ENCODE measurements around the gene OSBPL8. TPM values are rescaled to one million over a fixed set of nuclear protein-coding genes. Genes with fewer than 3 reads are reported as not detected.

OSBPL8 gene
- total and polyA plus RNA-seq, 7 donors = 7.6 to 64.3 (median 44.8) TPM

DNA sequence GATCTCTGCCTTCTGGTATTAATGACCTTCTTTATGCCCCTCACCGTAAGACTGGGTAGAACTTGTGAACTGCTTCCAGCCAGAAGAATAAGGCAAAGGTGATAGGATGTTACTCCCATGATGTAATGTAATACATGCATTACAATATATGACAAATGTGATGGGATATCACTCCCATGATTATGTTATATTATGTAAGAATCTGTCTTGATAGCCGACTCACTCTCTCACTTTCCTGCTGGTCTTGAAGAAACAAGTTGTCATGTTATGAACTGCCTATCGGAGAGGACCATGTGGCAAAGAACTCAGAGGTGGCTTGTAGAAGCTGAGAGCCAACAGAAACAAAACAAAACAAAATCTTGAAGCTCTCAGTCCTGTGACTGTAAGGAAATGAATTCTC lies 30.6 kb upstream of the OSBPL8 start:
- 88 to 96% methylated on average over 3 of the region's 3 CpGs for WGBS, 2 donors

GRCh38 chr12:76588881-76589565 lies 29.5 kb upstream of the OSBPL8 start:
- peak overlapping the region in 1 of 4 donors; percentile 62 for H3K27ac ChIP-seq
- DNase-seq = no peak
- TF ChIP-seq, protein P1, sequence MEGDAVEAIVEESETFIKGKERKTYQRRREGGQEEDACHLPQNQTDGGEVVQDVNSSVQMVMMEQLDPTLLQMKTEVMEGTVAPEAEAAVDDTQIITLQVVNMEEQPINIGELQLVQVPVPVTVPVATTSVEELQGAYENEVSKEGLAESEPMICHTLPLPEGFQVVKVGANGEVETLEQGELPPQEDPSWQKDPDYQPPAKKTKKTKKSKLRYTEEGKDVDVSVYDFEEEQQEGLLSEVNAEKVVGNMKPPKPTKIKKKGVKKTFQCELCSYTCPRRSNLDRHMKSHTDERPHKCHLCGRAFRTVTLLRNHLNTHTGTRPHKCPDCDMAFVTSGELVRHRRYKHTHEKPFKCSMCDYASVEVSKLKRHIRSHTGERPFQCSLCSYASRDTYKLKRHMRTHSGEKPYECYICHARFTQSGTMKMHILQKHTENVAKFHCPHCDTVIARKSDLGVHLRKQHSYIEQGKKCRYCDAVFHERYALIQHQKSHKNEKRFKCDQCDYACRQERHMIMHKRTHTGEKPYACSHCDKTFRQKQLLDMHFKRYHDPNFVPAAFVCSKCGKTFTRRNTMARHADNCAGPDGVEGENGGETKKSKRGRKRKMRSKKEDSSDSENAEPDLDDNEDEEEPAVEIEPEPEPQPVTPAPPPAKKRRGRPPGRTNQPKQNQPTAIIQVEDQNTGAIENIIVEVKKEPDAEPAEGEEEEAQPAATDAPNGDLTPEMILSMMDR (IDR thresholded peaks at IDR 0.05) = no peak
- TF ChIP-seq POLR2A (IDR thresholded peaks at IDR 0.05) = no peak
- no peak for TF ChIP-seq EP300 (IDR thresholded peaks at IDR 0.05)
- TF ChIP-seq POLR2AphosphoS5 (IDR thresholded peaks at IDR 0.05) = peak in 1 of 4 donors; percentile 21
- intact Hi-C loops (cut with DNase I) = loop anchor here (10.0 kb wide), 1 partner anchor 504 kb away; the partner anchor contains the start of gene NAP1L1
- H3K4me1 ChIP-seq = no peaks in the 10 kb centered on the region
- no peak overlapping the region for H3K4me3 ChIP-seq
- no peaks in the 10 kb centered on the region for H3K27me3 ChIP-seq
- H3K36me3 ChIP-seq = no peaks in the 10 kb centered on the region
- no peaks in the 10 kb centered on the region for H3K9me3 ChIP-seq

More for the DNA sequence above, 30.6 kb upstream of the OSBPL8 start:
- no peaks in the 10 kb centered on the region for H3K27me3 ChIP-seq
- no peak for DNase-seq
- intact Hi-C loops (cut with DNase I) = no loop called here
- TF ChIP-seq EP300 (IDR thresholded peaks at IDR 0.05) (no peak), POLR2A (IDR thresholded peaks at IDR 0.05) (no peak), POLR2AphosphoS5 (IDR thresholded peaks at IDR 0.05) (no peak)
- H3K4me1 ChIP-seq = no peaks in the 10 kb centered on the region
- no peak overlapping the region for H3K4me3 ChIP-seq
- H3K27ac ChIP-seq = no peak overlapping the region
- H3K9me3 ChIP-seq = no peaks in the 10 kb centered on the region
- no peaks in the 10 kb centered on the region for H3K36me3 ChIP-seq

GRCh38 chr12:76587428-76588178 lies 28.0 kb upstream of the OSBPL8 start:
- peak overlapping the region in 2 of 4 donors; percentile 20 to 62 for H3K27ac ChIP-seq
- no peaks in the 10 kb centered on the region for H3K9me3 ChIP-seq
- 82 to 86% methylated on average over 3 of the region's 3 CpGs for WGBS, 2 donors
- no peaks in the 10 kb centered on the region for H3K27me3 ChIP-seq
- DNase-seq = no peak
- no peak overlapping the region for H3K4me3 ChIP-seq
- no peaks in the 10 kb centered on the region for H3K4me1 ChIP-seq
- no peaks in the 10 kb centered on the region for H3K36me3 ChIP-seq
- TF ChIP-seq, protein P1 (IDR thresholded peaks at IDR 0.05) = no peak
- peak in 1 of 4 donors; percentile 19 for TF ChIP-seq POLR2AphosphoS5 (IDR thresholded peaks at IDR 0.05)
- intact Hi-C loops (cut with DNase I) = loop anchor here (10.0 kb wide), 1 partner anchor 503 kb away; the partner anchor contains the start of gene NAP1L1

- 61 to 79% methylated on average over 3 of the region's 3 CpGs for WGBS, 2 donors
- Histone ChIP-seq H3K4me1 (no peaks in the 10 kb centered on the region), H3K9me3 (no peaks in the 10 kb centered on the region), H3K27me3 (no peaks in the 10 kb centered on the region), H3K36me3 (no peaks in the 10 kb centered on the region), H3K4me3 (no peak overlapping the region), H3K27ac (no peak overlapping the region)
- intact Hi-C loops (cut with DNase I) = loop anchor here (10.0 kb wide), 1 partner anchor 502 kb away; the partner anchor contains the start of gene NAP1L1
- TF ChIP-seq POLR2AphosphoS5 (IDR thresholded peaks at IDR 0.05) = no peak
- TF ChIP-seq POLR2A (IDR thresholded peaks at IDR 0.05) = no peak
- TF ChIP-seq, protein P1 (IDR thresholded peaks at IDR 0.05) = peak in 2 of 4 experiments; percentile 36 to 54
- no peak for DNase-seq
Measured at GRCh38 chr12:76586764-76587395, 27.3 kb upstream of the OSBPL8 start.

DNA sequence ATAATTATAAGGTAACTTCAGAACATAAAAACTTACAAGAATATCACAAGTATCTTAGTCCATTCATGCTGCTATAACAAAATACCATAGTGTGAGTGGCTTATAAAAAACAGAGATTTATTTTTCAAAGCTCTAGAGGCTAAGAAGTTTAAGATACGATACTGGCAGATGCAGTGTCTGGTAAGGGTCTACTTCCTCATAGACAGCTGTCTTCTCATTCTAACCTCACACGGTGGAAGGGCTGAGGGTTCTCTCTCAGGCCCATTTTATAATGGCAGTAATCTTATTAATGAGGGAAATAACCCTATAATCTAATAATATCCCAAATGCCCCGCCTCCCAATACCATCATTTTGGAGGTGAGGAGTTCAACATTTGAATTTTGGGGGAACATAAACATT lies 23.7 kb upstream of the OSBPL8 start:
- Histone ChIP-seq H3K27ac (no peak overlapping the region), H3K4me3 (no peak overlapping the region), H3K4me1 (no peaks in the 10 kb centered on the region), H3K36me3 (no peaks in the 10 kb centered on the region), H3K9me3 (no peaks in the 10 kb centered on the region), H3K27me3 (no peaks in the 10 kb centered on the region)
- no peak for DNase-seq
- 73 to 80% methylated on average over 3 of the region's 3 CpGs for WGBS, 2 donors
- no peak for TF ChIP-seq POLR2AphosphoS5 (IDR thresholded peaks at IDR 0.05)
- TF ChIP-seq EP300 (IDR thresholded peaks at IDR 0.05) = no peak
- TF ChIP-seq POLR2A (IDR thresholded peaks at IDR 0.05) = no peak
- TF ChIP-seq, protein P1 (IDR thresholded peaks at IDR 0.05) = no peak
- intact Hi-C loops (cut with DNase I) = loop anchor here (10.0 kb wide), 1 partner anchor 498 kb away; the partner anchor contains the start of gene NAP1L1

Data from sigmoid colon (tissue), 7 donors.